Epidermal melanocyte (primary cell): ENCODE data around the gene TPSG1.
"Not testable (repeated sequence)": the region's sequence is repeated elsewhere in the genome, so short reads cannot be mapped to it uniquely, and the experiment has no call there.

Source experiments
- DNase-seq: peaks from one replicate; pipeline ENCODE4 v3.0.0; 2011; ENCODE audit warnings: low spot score; ENCODE audit not compliant: insufficient read length

The TPSG1 gene

GRCh38 chr16:1216681-1217400 lies 8.2 kb downstream of the TPSG1 start:
- DNase-seq: no peak

GRCh38 chr16:1216296-1216619 lies 8.8 kb downstream of the TPSG1 start:
- no peak for DNase-seq

GRCh38 chr16:1215574-1216295 lies 9.3 kb downstream of the TPSG1 start:
- no peak for DNase-seq

- DNase-seq: no peak
These were observed 10.3 kb downstream of the TPSG1 start for GRCh38 chr16:1214719-1215118.

- no peak for DNase-seq
These were observed 11.2 kb downstream of the TPSG1 start for GRCh38 chr16:1213796-1214372.

GRCh38 chr16:1213231-1213630 lies 11.8 kb downstream of the TPSG1 start:
- no peak for DNase-seq

GRCh38 chr16:1212616-1213194 lies 12.4 kb downstream of the TPSG1 start:
- no peak for DNase-seq

GRCh38 chr16:1211451-1212268 lies 13.4 kb downstream of the TPSG1 start:
- DNase-seq: no peak

GRCh38 chr16:1210461-1210860 lies 14.6 kb downstream of the TPSG1 start:
- no peak for DNase-seq

- DNase-seq: no peak
These were observed 16.0 kb downstream of the TPSG1 start for GRCh38 chr16:1209081-1209480.

- no peak for DNase-seq
These were observed 16.7 kb downstream of the TPSG1 start for GRCh38 chr16:1208239-1208830.

- DNase-seq: no peak
These were observed 18.3 kb downstream of the TPSG1 start for GRCh38 chr16:1206786-1207185.

- no peak for DNase-seq
These were observed 18.7 kb downstream of the TPSG1 start for GRCh38 chr16:1206326-1206725.

- no peak for DNase-seq
These were observed 20.1 kb downstream of the TPSG1 start for GRCh38 chr16:1204933-1205332.

GRCh38 chr16:1202274-1202673 lies 22.8 kb downstream of the TPSG1 start:
- no peak for DNase-seq

- no peak for DNase-seq
These were observed 23.6 kb downstream of the TPSG1 start for GRCh38 chr16:1201444-1201843.

- no peak for DNase-seq
These were observed 24.9 kb downstream of the TPSG1 start for GRCh38 chr16:1200014-1200627.

- DNase-seq: no peak
These were observed 25.6 kb downstream of the TPSG1 start for GRCh38 chr16:1199347-1200013.

GRCh38 chr16:1198671-1199346 lies 26.3 kb downstream of the TPSG1 start:
- not testable (repeated sequence) for DNase-seq

- DNase-seq: no peak
These were observed 26.9 kb downstream of the TPSG1 start for GRCh38 chr16:1198194-1198593.
